ENCODE measurements around the gene BEST2.
"Not testable (repeated sequence)": the region's sequence is repeated elsewhere in the genome, so short reads cannot be mapped to it uniquely, and the experiment has no call there.

Gene BEST2

DNA sequence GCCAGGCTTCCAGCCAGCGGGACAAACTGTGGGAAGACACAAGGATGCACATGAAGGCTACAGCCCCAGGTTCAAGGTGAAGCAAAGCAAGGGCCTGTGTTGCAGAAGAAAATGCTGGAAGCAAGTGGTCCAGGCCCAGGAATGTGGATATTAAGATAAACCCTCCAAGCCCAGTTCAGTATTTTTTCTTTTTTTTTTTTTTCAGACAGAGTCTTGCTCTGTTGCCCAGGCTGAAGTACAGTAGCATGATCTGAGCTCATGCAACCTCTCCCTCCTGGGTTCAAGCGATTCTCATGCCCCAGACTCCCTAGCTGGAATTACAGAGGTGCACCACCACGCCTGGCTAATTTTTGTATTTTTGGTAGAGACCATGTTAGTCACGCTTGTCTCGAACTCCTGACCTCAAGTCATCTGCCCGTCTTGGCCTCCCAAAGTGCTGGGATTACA lies 45.6 kb downstream of the BEST2 start:
- peaks cover 17% of the 10 kb centered on the region for H3K36me3 ChIP-seq

GRCh38 chr19:12797607-12798006 lies 46.0 kb downstream of the BEST2 start:
- not testable (repeated sequence) for H3K9me3 ChIP-seq; H3K4me1 ChIP-seq; H3K4me3 ChIP-seq (ENCODE audit: low read depth, low read length); H3K27me3 ChIP-seq; DNase-seq
- peaks cover 17% of the 10 kb centered on the region for H3K36me3 ChIP-seq

More for the DNA sequence above, 45.6 kb downstream of the BEST2 start:
- Histone ChIP-seq H3K4me3 (ENCODE audit: low read depth, low read length) (no peak overlapping the region), H3K4me1 (peaks cover 7% of the 10 kb centered on the region), H3K9me3 (no peaks in the 10 kb centered on the region), H3K27me3 (no peaks in the 10 kb centered on the region)
- no peak for TF ChIP-seq CTCF (IDR thresholded peaks at IDR 0.05; ENCODE audit: low read depth, low read length)
- no peak for DNase-seq

- H3K4me3 ChIP-seq (ENCODE audit: low read depth, low read length): peak overlapping the region; percentile 96
- no peak for DNase-seq
- peaks cover 7% of the 10 kb centered on the region for H3K4me1 ChIP-seq
- no peak for TF ChIP-seq CTCF (IDR thresholded peaks at IDR 0.05; ENCODE audit: low read depth, low read length)
- no peaks in the 10 kb centered on the region for H3K27me3 ChIP-seq
- H3K36me3 ChIP-seq: peaks cover 17% of the 10 kb centered on the region
- no peaks in the 10 kb centered on the region for H3K9me3 ChIP-seq
These were observed 48.3 kb downstream of the BEST2 start for GRCh38 chr19:12799742-12800465.

DNA sequence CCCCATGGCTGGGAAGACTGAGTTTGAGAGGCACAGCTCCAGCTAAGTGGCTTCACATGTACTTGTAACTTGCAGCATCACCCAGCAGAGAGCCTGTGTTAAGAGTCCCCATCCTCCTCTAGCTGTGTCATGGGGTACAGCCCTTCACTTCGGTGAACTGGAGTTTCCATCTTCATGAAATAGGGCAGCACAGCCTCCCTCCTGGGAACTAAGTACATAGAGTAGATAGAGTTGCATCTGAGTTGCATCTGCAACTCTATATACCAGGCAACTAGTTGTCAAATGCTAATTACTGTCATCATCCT lies 48.8 kb downstream of the BEST2 start:
- peaks cover 17% of the 10 kb centered on the region for H3K36me3 ChIP-seq
- TF ChIP-seq CTCF (IDR thresholded peaks at IDR 0.05; ENCODE audit: low read depth, low read length): no peak
- H3K27me3 ChIP-seq: no peaks in the 10 kb centered on the region
- no peak for DNase-seq
- peaks cover 7% of the 10 kb centered on the region for H3K4me1 ChIP-seq
- H3K9me3 ChIP-seq: no peaks in the 10 kb centered on the region
- peak overlapping the region; percentile 96 for H3K4me3 ChIP-seq (ENCODE audit: low read depth, low read length)

DNA sequence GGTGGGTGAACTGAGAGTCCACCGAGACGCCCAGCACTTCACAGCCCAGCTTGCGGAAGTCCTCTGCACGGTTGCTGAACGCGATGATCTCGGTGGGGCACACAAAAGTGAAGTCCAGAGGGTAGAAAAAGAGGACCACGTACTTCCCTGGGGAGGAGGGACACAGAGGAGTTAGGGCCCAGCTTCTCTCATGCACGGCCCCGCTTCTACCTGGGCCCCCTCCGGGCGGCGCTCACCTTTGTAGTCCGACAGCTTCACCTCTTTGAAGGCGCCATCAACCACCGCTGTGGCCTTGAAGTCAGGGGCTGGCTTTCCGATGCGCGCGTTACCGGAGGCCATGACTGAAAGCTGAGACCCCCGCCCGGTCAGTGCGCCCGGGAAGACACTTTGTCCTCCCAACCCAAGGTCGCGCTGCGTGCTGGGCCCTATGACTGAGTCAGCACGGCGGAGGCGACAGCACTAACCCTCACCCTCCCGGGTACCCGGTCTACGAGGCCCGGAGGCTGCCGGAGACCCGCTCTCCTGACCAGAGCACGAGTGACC lies 49.4 kb downstream of the BEST2 start:
- Histone ChIP-seq H3K9me3 (no peaks in the 10 kb centered on the region), H3K27me3 (no peaks in the 10 kb centered on the region), H3K36me3 (peaks cover 17% of the 10 kb centered on the region), H3K4me3 (ENCODE audit: low read depth, low read length) (peak overlapping the region; percentile 96), H3K4me1 (peaks cover 4% of the 10 kb centered on the region)
- DNase-seq: no peak
- no peak for TF ChIP-seq CTCF (IDR thresholded peaks at IDR 0.05; ENCODE audit: low read depth, low read length)

- TF ChIP-seq CTCF (IDR thresholded peaks at IDR 0.05; ENCODE audit: low read depth, low read length): no peak
- Histone ChIP-seq H3K9me3 (no peaks in the 10 kb centered on the region), H3K27me3 (no peaks in the 10 kb centered on the region), H3K36me3 (peaks cover 17% of the 10 kb centered on the region), H3K4me1 (no peaks in the 10 kb centered on the region), H3K4me3 (ENCODE audit: low read depth, low read length) (peak within 1 kb of the TSS; percentile 96)
- DNase-seq: peak; percentile 86
These were observed 50.1 kb downstream of the BEST2 start, which contains the start of the genes PRDX2 and THSD8 for GRCh38 chr19:12801466-12802266. Gene PRDX2 (minus strand): TSS chr19:12801800. CDS start chr19:12801261, 539 bp downstream. Gene THSD8 (plus strand): TSS chr19:12802069. CDS start chr19:12802072, 3 bp downstream.

Measured in BE2C (cell line).